BJ (cell line): ENCODE measurements around the gene HBA1. TPM values are rescaled to one million over a fixed set of nuclear protein-coding genes. Genes with fewer than 3 reads are reported as not detected.
"Not testable (repeated sequence)": the region's sequence is repeated elsewhere in the genome, so short reads cannot be mapped to it uniquely, and the experiment has no call there.

Source experiments
- CTCF ChIA-PET: fragments of 350-600 bp; formaldehyde crosslinking; extraction: SDS; loops from one replicate; lab custom pipeline; 2021; ENCODE audit warnings: antibody characterized with exemption, inconsistent platforms; lab: Yijun Ruan, JAX
- POLR2A ChIA-PET: fragments of 300-600 bp; sonication (Branson Sonifier 250); formaldehyde crosslinking; extraction: SDS; loops from one replicate; lab custom pipeline; 2021; ENCODE audit warnings: antibody characterized with exemption; lab: Charles Lee
- DNase-seq: peaks from one replicate; pipeline ENCODE4 v3.0.0-alpha.2; 2011; ENCODE audit warnings: low read depth
- H3K27me3 ChIP-seq: 2 replicates; pipeline ENCODE4 v1.6.0; 2011; ENCODE audit warnings: low read length; ENCODE audit not compliant: control insufficient read depth, insufficient read depth
- H3K36me3 ChIP-seq: 2 replicates; pipeline ENCODE4 v1.5.1; 2011; ENCODE audit warnings: low read length; ENCODE audit not compliant: control insufficient read depth, insufficient read depth
- H3K4me3 ChIP-seq: 2 replicates; pipeline ENCODE4 v1.5.1; 2011; ENCODE audit warnings: low read depth, mild to moderate bottlenecking, control low read depth, low read length
- CTCF ChIP-seq: IDR thresholded peaks from 2 replicates; pipeline ENCODE4 v1.5.1; 2011; ENCODE audit warnings: low read depth, mild to moderate bottlenecking, control low read depth, inconsistent platforms, low read length, moderate library complexity; ENCODE audit not compliant: insufficient read depth
- polyA plus RNA-seq: library from polyadenylated mRNA; depleted of rRNA; stranded (reverse); fragments of >200 nt; gene quantifications from 2 replicates; pipeline ENCODE4 v1.2.3, GENCODE V29; 2011

HBA1 gene
- polyA plus RNA-seq, 1 experiment, result not detected

- ChIA-PET POLR2A (no interaction called here), CTCF (no interaction called here)
- Histone ChIP-seq H3K36me3 (no peaks in the 10 kb centered on the region), H3K4me3 (no peak overlapping the region), H3K27me3 (peaks cover 37% of the 10 kb centered on the region)
- no peak for DNase-seq
- TF ChIP-seq CTCF, result no peak
These were observed 9.9 kb upstream of the HBA1 start for GRCh38 chr16:166375-167121.

GRCh38 chr16:167122-167690 lies 9.3 kb upstream of the HBA1 start:
- Histone ChIP-seq H3K27me3 (peaks cover 39% of the 10 kb centered on the region), H3K36me3 (no peaks in the 10 kb centered on the region), H3K4me3 (no peak overlapping the region)
- DNase-seq, result no peak
- ChIA-PET POLR2A (no interaction called here), CTCF (interaction anchor here (1.2 to 2.7 kb wide), 2 partner anchors 13 to 15 kb away, joined by 7 to 9 read pairs; partner anchors contain the start of gene HBQ1)
- no peak for TF ChIP-seq CTCF

DNA sequence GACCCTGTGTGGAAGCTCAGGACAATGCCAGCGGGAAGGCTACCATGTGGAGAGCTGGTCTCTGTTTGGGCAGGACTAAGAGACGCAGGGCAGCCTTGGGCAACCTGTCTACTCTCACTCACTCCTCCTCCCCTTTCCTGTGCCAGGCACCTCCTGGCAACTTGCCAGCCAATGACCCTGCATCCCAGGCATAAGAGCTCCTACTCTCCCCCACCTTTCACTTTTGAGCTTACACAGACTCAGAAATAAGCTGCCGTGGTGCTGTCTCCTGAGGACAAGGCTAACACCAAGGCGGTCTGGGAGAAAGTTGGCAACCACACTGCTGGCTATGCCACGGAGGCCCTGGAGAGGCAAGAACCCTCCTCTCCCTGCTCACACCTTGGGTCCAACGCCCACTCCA lies 8.1 kb upstream of the HBA1 start:
- H3K36me3 ChIP-seq, result no peaks in the 10 kb centered on the region
- no peak overlapping the region for H3K4me3 ChIP-seq
- TF ChIP-seq CTCF, result no peak
- no peak for DNase-seq
- POLR2A ChIA-PET, result no interaction called here
- CTCF ChIA-PET, result interaction anchor here (1.2 to 2.7 kb wide), 2 partner anchors 12 to 14 kb away, joined by 7 to 9 read pairs; partner anchors contain the start of gene HBQ1
- peaks cover 39% of the 10 kb centered on the region for H3K27me3 ChIP-seq

GRCh38 chr16:169014-169413 lies 7.5 kb upstream of the HBA1 start:
- Histone ChIP-seq H3K27me3 (peaks cover 39% of the 10 kb centered on the region), H3K36me3 (no peaks in the 10 kb centered on the region), H3K4me3 (no peak overlapping the region)
- ChIA-PET CTCF (interaction anchor here (2.7 kb wide), 1 partner anchor 11 kb away, joined by 7 read pairs; the partner anchor contains the start of gene HBQ1), POLR2A (no interaction called here)
- DNase-seq, result no peak
- TF ChIP-seq CTCF, result no peak

GRCh38 chr16:170088-170507 lies 6.4 kb upstream of the HBA1 start:
- CTCF ChIA-PET, result interaction anchor here (1.1 kb wide), 1 partner anchor 10 kb away, joined by 4 read pairs; the partner anchor contains the start of gene HBQ1
- H3K36me3 ChIP-seq, H3K4me3 ChIP-seq, DNase-seq, POLR2A ChIA-PET: not testable (repeated sequence)
- H3K27me3 ChIP-seq, result peaks cover 41% of the 10 kb centered on the region
